Erythroblast (primary cell): ENCODE data around the gene ROBO3.

ENCODE experiments used
- GATA1 ChIP-seq: IDR thresholded peaks from 2 replicates; pipeline ENCODE4 v1.6.1; 2011; ENCODE audit warnings: low read depth, mild to moderate bottlenecking, control low read depth, low read length, moderate library complexity
- POLR2A ChIP-seq: IDR thresholded peaks from 2 replicates; pipeline ENCODE4 v1.6.1; 2011; ENCODE audit warnings: mild to moderate bottlenecking, low read length

GRCh38 chr11:124915541-124916369 is 50.5 kb downstream of the ROBO3 start:
- TF ChIP-seq POLR2A, result no peak
- TF ChIP-seq GATA1, result no peak
